HCT116 (cell line): ENCODE data around the gene ENOX1. TPM values are rescaled to one million over a fixed set of nuclear protein-coding genes. Genes with fewer than 3 reads are reported as not detected.

Experiments
- ATAC-seq: fragments of 200-7000 bp; cut with Tn5 transposase; 2 replicates; pipeline ENCODE4 v1.9.1; 2020; ENCODE audit warnings: mild to moderate bottlenecking, moderate library complexity
- BruUV-seq: library from RNA; stranded (reverse); fragments of 400-500 nt; replicated peaks from 2 replicates; lab custom pipeline; 2021; lab: Mats Ljungman, UMichigan
- CTCF ChIA-PET: fragments of 300-600 bp; sonication (Branson Sonifier 250); formaldehyde crosslinking; loops from one replicate; lab custom pipeline; 2021; ENCODE audit warnings: antibody characterized with exemption; lab: Charles Lee
- POLR2A ChIA-PET: fragments of 300-600, 350-600 bp; sonication (Branson Sonifier 250); formaldehyde crosslinking; loops from one replicate; lab custom pipeline; 2021; ENCODE audit warnings: antibody characterized with exemption; lab: Charles Lee
- RAD21 ChIA-PET, 2 experiments: fragments of 300-600 bp; sonication (Branson Sonifier 250); formaldehyde crosslinking; loops; one replicate each; lab custom pipeline; 2023; ENCODE audit warnings: low total read pairs in 2 of 2; ENCODE audit not compliant: uncharacterized antibody in 2 of 2, unreplicated experiment in 2 of 2, low non-redundant PET in 1 of 2; lab: Charles Lee
- DNase-seq: peaks from one replicate; pipeline ENCODE4 v3.0.0-alpha.2; 2010; ENCODE audit warnings: low read depth, low spot score
- H2AFZ ChIP-seq: fragments of 200-600 bp; shearing (Covaris generic), sonication (generic); 2 replicates; pipeline ENCODE4 v1.6.1; 2017; ENCODE audit warnings: low read depth, mixed run types, mixed read lengths, antibody characterized with exemption, low read length; ENCODE audit not compliant: poor library complexity, severe bottlenecking
- H3K27ac ChIP-seq: 2 replicates; pipeline ENCODE4 v1.5.1; 2012; ENCODE audit warnings: low read depth, low read length
- H3K27me3 ChIP-seq: fragments of 200-600 bp; sonication (generic); 2 replicates; pipeline ENCODE4 v1.6.1; 2016; ENCODE audit warnings: mixed run types, low read length, mixed read lengths; ENCODE audit not compliant: insufficient read depth
- H3K36me3 ChIP-seq, 2 experiments: fragments of 200-500 bp in 1 of 2; fragments of 200-600 bp in 1 of 2; sonication (Bioruptor generic) in 1 of 2; sonication (generic) in 1 of 2; 2 replicates each; pipeline versions ENCODE4 v1.5.1 to v1.6.1; 2014 to 2016; ENCODE audit warnings: low read length in 2 of 2, inconsistent platforms in 1 of 2, mixed read lengths in 1 of 2, mixed run types in 1 of 2; ENCODE audit not compliant: insufficient read depth in 2 of 2, control insufficient read depth in 1 of 2
- H3K4me1 ChIP-seq, 2 experiments: fragments of 200-600 bp in 1 of 2; sonication (generic) in 1 of 2; 2 replicates each; pipeline versions ENCODE4 v1.5.1 to v1.6.1; 2012 to 2017; ENCODE audit warnings: low read length in 2 of 2, inconsistent platforms in 1 of 2, mild to moderate bottlenecking in 1 of 2, mixed read lengths in 1 of 2, mixed run types in 1 of 2, moderate library complexity in 1 of 2; ENCODE audit not compliant: insufficient read depth in 2 of 2, control insufficient read depth in 1 of 2
- H3K4me2 ChIP-seq: fragments of 200-600 bp; sonication (generic); 2 replicates; pipeline ENCODE4 v1.6.1; 2017; ENCODE audit warnings: mixed run types, low read length, mixed read lengths
- H3K4me3 ChIP-seq, 2 experiments: fragments of 200-600 bp in 1 of 2; sonication (generic) in 1 of 2; replicated peaks in 1 of 2; 2 replicates each; pipeline ENCODE4 v1.5.1; 2011 to 2016; ENCODE audit warnings: low read length in 2 of 2, control low read depth in 1 of 2, low read depth in 1 of 2, mild to moderate bottlenecking in 1 of 2, mixed read lengths in 1 of 2, mixed run types in 1 of 2
- H3K79me2 ChIP-seq: fragments of 200-600 bp; sonication (generic); 2 replicates; pipeline ENCODE4 v1.6.1; 2017; ENCODE audit warnings: mild to moderate bottlenecking, mixed run types, low read length, moderate library complexity, mixed read lengths; ENCODE audit not compliant: insufficient read depth
- H3K9ac ChIP-seq: fragments of 200-600 bp; sonication (generic); 2 replicates; pipeline ENCODE4 v1.6.1; 2016; ENCODE audit warnings: low read length, mixed read lengths
- H3K9me2 ChIP-seq: fragments of 200-600 bp; sonication (generic), shearing (Covaris generic); 2 replicates; pipeline ENCODE4 v1.6.1; 2017; ENCODE audit warnings: mixed run types, mild to moderate bottlenecking, moderate library complexity; ENCODE audit not compliant: insufficient read depth
- H3K9me3 ChIP-seq, 2 experiments: fragments of 200-500 bp in 1 of 2; fragments of 200-600 bp in 1 of 2; sonication (Bioruptor generic) in 1 of 2; sonication (generic) in 1 of 2; 2 replicates each; pipeline ENCODE4 v1.6.1; 2014 to 2017; ENCODE audit warnings: low read length in 2 of 2, mixed read lengths in 2 of 2, inconsistent platforms in 1 of 2, low read depth in 1 of 2, mild to moderate bottlenecking in 1 of 2, mixed run types in 1 of 2, moderate library complexity in 1 of 2; ENCODE audit not compliant: control insufficient read depth in 1 of 2, insufficient read depth in 1 of 2
- H4K20me1 ChIP-seq: fragments of 200-600 bp; sonication (generic), shearing (Covaris generic); 2 replicates; pipeline ENCODE4 v1.6.1; 2017; ENCODE audit warnings: mixed run types, mild to moderate bottlenecking, moderate library complexity; ENCODE audit not compliant: insufficient read depth
- CBX3 ChIP-seq: IDR thresholded peaks from 2 replicates; pipeline ENCODE4 v1.6.1; 2012; ENCODE audit warnings: low read depth
- CEBPB ChIP-seq: IDR thresholded peaks from 2 replicates; pipeline ENCODE4 v1.6.1; 2012; ENCODE audit warnings: low read depth
- POLR2AphosphoS5 ChIP-seq: IDR thresholded peaks from 2 replicates; pipeline ENCODE4 v1.6.1; 2011; ENCODE audit warnings: mild to moderate bottlenecking, low read depth, low read length, moderate library complexity
- RAD21 ChIP-seq: IDR thresholded peaks from 2 replicates; pipeline ENCODE4 v1.6.1; 2012; ENCODE audit warnings: low read depth, mild to moderate bottlenecking
- intact Hi-C: fragments of 100-400 bp; cut with micrococcal nuclease; formaldehyde crosslinking; loops from 2 replicates; pipeline ENCODE4 v1.10.0; 2022
- total RNA-seq: library from RNA; stranded (reverse); gene quantifications from one replicate; pipeline ENCODE4 v1.2.1, GENCODE V29; 2021; ENCODE audit not compliant: unreplicated experiment
- TF ChIP-seq, protein P1 (sequence below): IDR thresholded peaks from 2 replicates; pipeline ENCODE4 v1.6.1; 2012
- TF ChIP-seq, protein P2 (sequence below): IDR thresholded peaks from 2 replicates; pipeline ENCODE4 v1.6.1; 2012; ENCODE audit warnings: low read depth
- TF ChIP-seq, protein P3 (sequence below): IDR thresholded peaks from 2 replicates; pipeline ENCODE4 v1.6.1; 2011; ENCODE audit warnings: mild to moderate bottlenecking, low read length, moderate library complexity; ENCODE audit not compliant: insufficient replicate concordance; ENCODE audit errors: extremely low read depth

The ENOX1 gene
- total RNA-seq, 1 experiment from 2014 or later = 4.5 TPM

DNA sequence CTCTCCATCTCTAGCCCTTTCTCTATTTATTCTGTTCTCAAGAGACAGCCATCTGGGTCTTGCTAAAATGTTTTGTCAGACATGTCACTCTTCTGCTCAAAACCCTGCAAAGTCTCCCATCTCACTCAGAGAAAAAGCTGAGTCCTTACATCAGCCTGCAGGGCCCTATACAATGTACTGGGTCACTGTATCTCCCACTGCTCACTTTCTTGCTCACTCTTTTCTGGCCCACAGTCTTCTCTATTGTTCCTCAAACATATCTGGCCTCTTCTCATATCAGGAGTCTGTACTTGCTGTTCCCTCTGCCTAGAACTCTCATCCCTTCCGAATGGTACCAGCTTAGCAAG, 189.2 kb downstream of the ENOX1 start:
- ChIA-PET POLR2A (no interaction called here), CTCF (no interaction called here)

More for the DNA sequence above, 189.2 kb downstream of the ENOX1 start:
- Histone ChIP-seq H3K4me2 (no peak overlapping the region), H3K4me3 (no peak overlapping the region), H3K79me2 (no peaks in the 10 kb centered on the region), H3K9me3 (no peaks in the 10 kb centered on the region), H3K9me2 (no peaks in the 10 kb centered on the region), H3K9ac (no peak overlapping the region), H3K4me1 (no peaks in the 10 kb centered on the region), H2AFZ (no peak overlapping the region), H3K36me3 (no peaks in the 10 kb centered on the region), H4K20me1 (no peaks in the 10 kb centered on the region), H3K27me3 (no peaks in the 10 kb centered on the region), H3K27ac (no peak overlapping the region)
- intact Hi-C loops = no loop called here
- BruUV-seq = no TSS peak
- RAD21 ChIA-PET = no interaction called here
- ATAC-seq (no peak), DNase-seq (no peak)
- TF ChIP-seq CEBPB (no peak), POLR2AphosphoS5 (no peak), RAD21 (no peak), CBX3 (no peak)
- TF ChIP-seq, protein P1, sequence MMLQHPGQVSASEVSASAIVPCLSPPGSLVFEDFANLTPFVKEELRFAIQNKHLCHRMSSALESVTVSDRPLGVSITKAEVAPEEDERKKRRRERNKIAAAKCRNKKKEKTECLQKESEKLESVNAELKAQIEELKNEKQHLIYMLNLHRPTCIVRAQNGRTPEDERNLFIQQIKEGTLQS = no peak
- TF ChIP-seq, protein P2, sequence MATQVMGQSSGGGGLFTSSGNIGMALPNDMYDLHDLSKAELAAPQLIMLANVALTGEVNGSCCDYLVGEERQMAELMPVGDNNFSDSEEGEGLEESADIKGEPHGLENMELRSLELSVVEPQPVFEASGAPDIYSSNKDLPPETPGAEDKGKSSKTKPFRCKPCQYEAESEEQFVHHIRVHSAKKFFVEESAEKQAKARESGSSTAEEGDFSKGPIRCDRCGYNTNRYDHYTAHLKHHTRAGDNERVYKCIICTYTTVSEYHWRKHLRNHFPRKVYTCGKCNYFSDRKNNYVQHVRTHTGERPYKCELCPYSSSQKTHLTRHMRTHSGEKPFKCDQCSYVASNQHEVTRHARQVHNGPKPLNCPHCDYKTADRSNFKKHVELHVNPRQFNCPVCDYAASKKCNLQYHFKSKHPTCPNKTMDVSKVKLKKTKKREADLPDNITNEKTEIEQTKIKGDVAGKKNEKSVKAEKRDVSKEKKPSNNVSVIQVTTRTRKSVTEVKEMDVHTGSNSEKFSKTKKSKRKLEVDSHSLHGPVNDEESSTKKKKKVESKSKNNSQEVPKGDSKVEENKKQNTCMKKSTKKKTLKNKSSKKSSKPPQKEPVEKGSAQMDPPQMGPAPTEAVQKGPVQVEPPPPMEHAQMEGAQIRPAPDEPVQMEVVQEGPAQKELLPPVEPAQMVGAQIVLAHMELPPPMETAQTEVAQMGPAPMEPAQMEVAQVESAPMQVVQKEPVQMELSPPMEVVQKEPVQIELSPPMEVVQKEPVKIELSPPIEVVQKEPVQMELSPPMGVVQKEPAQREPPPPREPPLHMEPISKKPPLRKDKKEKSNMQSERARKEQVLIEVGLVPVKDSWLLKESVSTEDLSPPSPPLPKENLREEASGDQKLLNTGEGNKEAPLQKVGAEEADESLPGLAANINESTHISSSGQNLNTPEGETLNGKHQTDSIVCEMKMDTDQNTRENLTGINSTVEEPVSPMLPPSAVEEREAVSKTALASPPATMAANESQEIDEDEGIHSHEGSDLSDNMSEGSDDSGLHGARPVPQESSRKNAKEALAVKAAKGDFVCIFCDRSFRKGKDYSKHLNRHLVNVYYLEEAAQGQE = no peak
- TF ChIP-seq, protein P3, sequence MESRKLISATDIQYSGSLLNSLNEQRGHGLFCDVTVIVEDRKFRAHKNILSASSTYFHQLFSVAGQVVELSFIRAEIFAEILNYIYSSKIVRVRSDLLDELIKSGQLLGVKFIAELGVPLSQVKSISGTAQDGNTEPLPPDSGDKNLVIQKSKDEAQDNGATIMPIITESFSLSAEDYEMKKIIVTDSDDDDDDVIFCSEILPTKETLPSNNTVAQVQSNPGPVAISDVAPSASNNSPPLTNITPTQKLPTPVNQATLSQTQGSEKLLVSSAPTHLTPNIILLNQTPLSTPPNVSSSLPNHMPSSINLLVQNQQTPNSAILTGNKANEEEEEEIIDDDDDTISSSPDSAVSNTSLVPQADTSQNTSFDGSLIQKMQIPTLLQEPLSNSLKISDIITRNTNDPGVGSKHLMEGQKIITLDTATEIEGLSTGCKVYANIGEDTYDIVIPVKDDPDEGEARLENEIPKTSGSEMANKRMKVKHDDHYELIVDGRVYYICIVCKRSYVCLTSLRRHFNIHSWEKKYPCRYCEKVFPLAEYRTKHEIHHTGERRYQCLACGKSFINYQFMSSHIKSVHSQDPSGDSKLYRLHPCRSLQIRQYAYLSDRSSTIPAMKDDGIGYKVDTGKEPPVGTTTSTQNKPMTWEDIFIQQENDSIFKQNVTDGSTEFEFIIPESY = no peak
